ENCODE results near the gene PTPA. TPM values are rescaled to one million over a fixed set of nuclear protein-coding genes. Genes with fewer than 3 reads are reported as not detected.
"Not testable (repeated sequence)": the region's sequence is repeated elsewhere in the genome, so short reads cannot be mapped to it uniquely, and the experiment has no call there.

Gene PTPA
- total RNA-seq, 1 donor from 2014 or later: 143 TPM

DNA sequence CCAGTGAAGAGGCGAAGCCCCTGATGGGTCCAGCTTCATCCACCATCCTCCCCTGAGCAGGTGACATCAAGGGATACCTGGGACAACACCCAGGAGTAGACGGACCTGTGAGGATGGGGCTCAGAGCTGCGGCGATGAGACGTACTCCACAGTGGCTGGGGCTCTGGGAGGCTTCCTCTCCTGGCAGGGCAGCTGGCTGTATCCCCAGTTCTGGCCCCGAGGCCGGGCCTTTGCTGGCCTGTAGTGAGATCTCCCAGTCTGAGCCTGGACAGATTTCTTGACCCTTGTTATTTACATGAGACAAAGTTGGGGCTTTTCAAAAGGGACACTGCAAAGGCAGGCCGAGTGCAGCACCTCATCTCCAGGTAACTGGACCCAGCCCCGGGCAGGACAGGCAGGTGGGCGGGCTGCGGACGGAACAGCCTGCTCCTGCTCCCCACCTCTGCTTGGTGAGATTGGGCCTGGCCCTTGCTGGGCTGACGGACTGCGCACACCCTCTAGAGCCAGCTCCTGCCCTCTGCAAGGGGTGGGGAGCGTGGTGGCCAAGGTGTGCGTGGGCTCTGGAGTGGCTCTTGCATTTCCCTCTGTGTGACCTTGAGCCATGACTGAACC is 43.8 kb downstream of the PTPA start:
- no peak for DNase-seq (ENCODE audit: low spot score)
- H3K27me3 Mint-ChIP-seq (ENCODE audit: low read depth): no peaks in the 10 kb centered on the region
- no peak overlapping the region for H3K4me3 Mint-ChIP-seq (ENCODE audit: unreplicated experiment)
- TF ChIP-seq, protein P1, sequence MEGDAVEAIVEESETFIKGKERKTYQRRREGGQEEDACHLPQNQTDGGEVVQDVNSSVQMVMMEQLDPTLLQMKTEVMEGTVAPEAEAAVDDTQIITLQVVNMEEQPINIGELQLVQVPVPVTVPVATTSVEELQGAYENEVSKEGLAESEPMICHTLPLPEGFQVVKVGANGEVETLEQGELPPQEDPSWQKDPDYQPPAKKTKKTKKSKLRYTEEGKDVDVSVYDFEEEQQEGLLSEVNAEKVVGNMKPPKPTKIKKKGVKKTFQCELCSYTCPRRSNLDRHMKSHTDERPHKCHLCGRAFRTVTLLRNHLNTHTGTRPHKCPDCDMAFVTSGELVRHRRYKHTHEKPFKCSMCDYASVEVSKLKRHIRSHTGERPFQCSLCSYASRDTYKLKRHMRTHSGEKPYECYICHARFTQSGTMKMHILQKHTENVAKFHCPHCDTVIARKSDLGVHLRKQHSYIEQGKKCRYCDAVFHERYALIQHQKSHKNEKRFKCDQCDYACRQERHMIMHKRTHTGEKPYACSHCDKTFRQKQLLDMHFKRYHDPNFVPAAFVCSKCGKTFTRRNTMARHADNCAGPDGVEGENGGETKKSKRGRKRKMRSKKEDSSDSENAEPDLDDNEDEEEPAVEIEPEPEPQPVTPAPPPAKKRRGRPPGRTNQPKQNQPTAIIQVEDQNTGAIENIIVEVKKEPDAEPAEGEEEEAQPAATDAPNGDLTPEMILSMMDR (IDR thresholded peaks at IDR 0.05): no peak
- H3K4me1 Mint-ChIP-seq (ENCODE audit: low read depth): no peaks in the 10 kb centered on the region
- peaks cover 6% of the 10 kb centered on the region for H3K36me3 Mint-ChIP-seq (ENCODE audit: low read depth)
- no peaks in the 10 kb centered on the region for H3K9me3 Mint-ChIP-seq (ENCODE audit: low read depth)
- no peak overlapping the region for H3K27ac Mint-ChIP-seq (ENCODE audit: unreplicated experiment)

GRCh38 chr9:129156163-129156562 is 44.9 kb downstream of the PTPA start:
- peaks cover under 1% of the 10 kb centered on the region for H3K9me3 Mint-ChIP-seq (ENCODE audit: low read depth)
- H3K27me3 Mint-ChIP-seq (ENCODE audit: low read depth): no peaks in the 10 kb centered on the region
- no peak overlapping the region for H3K27ac Mint-ChIP-seq (ENCODE audit: unreplicated experiment)
- peaks cover 4% of the 10 kb centered on the region for H3K36me3 Mint-ChIP-seq (ENCODE audit: low read depth)
- H3K4me3 Mint-ChIP-seq (ENCODE audit: unreplicated experiment): no peak overlapping the region
- TF ChIP-seq, protein P1 (IDR thresholded peaks at IDR 0.05): no peak
- DNase-seq (ENCODE audit: low spot score): no peak
- H3K4me1 Mint-ChIP-seq (ENCODE audit: low read depth): no peaks in the 10 kb centered on the region

DNA sequence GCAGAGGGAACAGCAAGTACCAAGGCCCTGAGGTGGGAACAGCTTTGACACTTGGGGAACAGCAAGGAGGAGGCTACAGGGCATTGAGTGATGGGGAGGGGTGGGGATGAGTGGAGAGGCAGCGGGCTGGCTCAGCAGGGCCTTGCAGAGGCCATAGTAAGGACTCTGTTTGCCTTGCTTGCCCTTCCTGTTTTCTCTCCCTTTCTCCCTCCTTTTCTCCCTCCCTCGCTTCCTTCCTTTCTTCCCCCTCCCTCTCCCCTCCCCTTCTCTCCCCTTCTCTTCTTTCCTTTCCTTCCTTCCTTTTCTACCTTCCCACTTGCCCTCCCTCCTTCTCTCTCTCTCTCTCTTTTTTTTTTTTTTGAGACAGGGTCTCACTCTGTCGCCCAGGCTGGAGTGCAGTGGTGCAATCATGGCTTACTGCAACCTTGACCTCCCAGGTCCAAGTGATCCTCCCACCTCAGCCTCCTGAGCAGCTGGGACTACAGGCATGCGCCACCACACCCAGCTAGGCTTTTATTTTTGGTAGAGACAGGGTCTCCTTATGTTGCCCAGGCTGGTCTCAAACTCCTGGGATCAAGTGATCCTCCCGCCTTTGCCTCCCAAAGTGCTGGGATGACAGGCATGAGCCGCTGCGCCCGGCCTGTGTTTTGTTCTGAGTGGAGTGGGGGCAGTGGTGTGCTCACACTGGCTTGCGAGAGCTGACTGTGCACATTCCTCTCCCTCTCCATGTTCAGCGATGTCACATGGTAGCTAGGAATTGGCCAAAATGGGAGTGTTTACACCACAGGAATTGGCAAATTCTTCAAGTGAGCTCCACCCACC is 49.7 kb downstream of the PTPA start:
- H3K27ac Mint-ChIP-seq (ENCODE audit: unreplicated experiment): no peak overlapping the region
- TF ChIP-seq, protein P1 (IDR thresholded peaks at IDR 0.05): no peak
- no peaks in the 10 kb centered on the region for H3K27me3 Mint-ChIP-seq (ENCODE audit: low read depth)
- H3K4me1 Mint-ChIP-seq (ENCODE audit: low read depth): no peaks in the 10 kb centered on the region
- peaks cover 3% of the 10 kb centered on the region for H3K36me3 Mint-ChIP-seq (ENCODE audit: low read depth)
- H3K4me3 Mint-ChIP-seq (ENCODE audit: unreplicated experiment): no peak overlapping the region
- no peak for DNase-seq (ENCODE audit: low spot score)
- peaks cover 4% of the 10 kb centered on the region for H3K9me3 Mint-ChIP-seq (ENCODE audit: low read depth)

GRCh38 chr9:129161534-129161837 is 50.3 kb downstream of the PTPA start:
- DNase-seq (ENCODE audit: low spot score): no peak
- TF ChIP-seq, protein P1 (IDR thresholded peaks at IDR 0.05): no peak
- peaks cover 4% of the 10 kb centered on the region for H3K9me3 Mint-ChIP-seq (ENCODE audit: low read depth)
- no peak overlapping the region for H3K27ac Mint-ChIP-seq (ENCODE audit: unreplicated experiment)
- peaks cover 3% of the 10 kb centered on the region for H3K36me3 Mint-ChIP-seq (ENCODE audit: low read depth)
- no peak overlapping the region for H3K4me3 Mint-ChIP-seq (ENCODE audit: unreplicated experiment)
- no peaks in the 10 kb centered on the region for H3K4me1 Mint-ChIP-seq (ENCODE audit: low read depth)
- H3K27me3 Mint-ChIP-seq (ENCODE audit: low read depth): no peaks in the 10 kb centered on the region

DNA sequence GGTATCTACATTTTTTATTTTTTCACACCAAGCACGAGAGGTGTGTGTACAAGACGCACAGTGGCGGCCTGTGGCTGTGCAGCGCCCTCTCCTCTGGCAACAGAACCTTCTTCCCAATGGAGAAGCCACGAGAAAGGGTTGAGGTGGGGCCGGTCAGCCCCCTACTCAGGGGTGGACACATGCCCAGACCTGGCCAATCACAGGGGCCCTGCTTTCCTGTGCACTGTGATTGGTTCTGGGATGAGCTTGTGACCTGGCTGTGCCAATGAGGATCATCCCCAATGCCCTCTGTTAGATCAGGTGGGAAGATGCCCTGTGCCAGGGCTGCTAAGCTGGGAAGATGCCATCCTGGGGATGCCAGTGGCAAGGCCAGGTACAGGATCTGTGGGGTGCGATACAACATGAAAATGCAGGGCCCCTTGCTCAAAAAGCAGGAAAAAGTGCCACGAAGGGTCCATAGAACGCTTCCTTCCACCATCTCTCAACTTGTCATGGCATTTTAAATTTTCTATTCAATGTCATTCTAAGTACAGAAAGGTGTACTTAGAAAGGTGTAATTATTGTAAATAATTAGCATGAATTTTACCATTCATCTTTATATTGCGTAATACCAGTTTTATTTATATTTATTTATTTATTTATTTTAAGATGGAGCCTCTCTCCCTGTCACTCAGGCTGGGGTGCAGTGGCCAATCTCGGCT is 51.4 kb downstream of the PTPA start:
- Mint-ChIP-seq H3K27ac (ENCODE audit: unreplicated experiment) (no peak overlapping the region), H3K9me3 (ENCODE audit: low read depth) (peaks cover 4% of the 10 kb centered on the region)

DNA sequence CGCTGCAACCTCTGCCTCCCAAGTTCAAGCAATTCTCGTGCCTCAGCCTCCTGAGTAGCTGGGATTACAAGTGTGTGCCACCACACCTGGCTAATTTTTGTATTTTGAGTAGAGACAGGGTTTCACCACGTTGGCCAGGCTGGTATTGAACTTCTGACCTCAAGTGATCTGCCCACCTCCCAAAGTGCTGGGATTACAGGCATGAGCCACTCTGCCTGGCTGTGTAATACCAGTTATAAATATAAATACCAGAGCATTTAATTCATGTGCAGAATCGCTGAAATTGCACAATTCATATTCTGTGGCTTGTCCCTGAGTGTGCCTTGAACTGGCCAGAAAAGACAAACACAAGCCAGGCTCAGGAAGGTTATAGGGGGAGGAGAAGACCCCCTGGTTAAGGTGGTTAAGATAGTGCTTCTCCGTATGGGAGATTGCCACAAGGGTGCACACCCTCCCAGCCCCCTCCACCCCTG is 52.0 kb downstream of the PTPA start:
- not testable (repeated sequence) for H3K9me3 Mint-ChIP-seq (ENCODE audit: low read depth); H3K27ac Mint-ChIP-seq (ENCODE audit: unreplicated experiment); DNase-seq (ENCODE audit: low spot score); H3K36me3 Mint-ChIP-seq (ENCODE audit: low read depth); H3K27me3 Mint-ChIP-seq (ENCODE audit: low read depth); H3K4me3 Mint-ChIP-seq (ENCODE audit: unreplicated experiment)
- H3K4me1 Mint-ChIP-seq (ENCODE audit: low read depth): peaks cover 17% of the 10 kb centered on the region

More for the DNA sequence above, 51.4 kb downstream of the PTPA start:
- TF ChIP-seq, protein P1 (IDR thresholded peaks at IDR 0.05): no peak
- Mint-ChIP-seq H3K4me3 (ENCODE audit: unreplicated experiment) (no peak overlapping the region), H3K27me3 (ENCODE audit: low read depth) (no peaks in the 10 kb centered on the region), H3K36me3 (ENCODE audit: low read depth) (peaks cover 3% of the 10 kb centered on the region), H3K4me1 (ENCODE audit: low read depth) (peaks cover 11% of the 10 kb centered on the region)
- DNase-seq (ENCODE audit: low spot score): no peak

Measured in chondrocyte (in vitro differentiated cells).